SIG-M5 treated with dmso at 0.1 percent for 504 hours (cell line): ENCODE data around the gene CTNNA3.

ENCODE experiments used
- DNase-seq: peaks from one replicate; lab custom pipeline; 2025; ENCODE audit not compliant: unreplicated experiment; lab: John Stamatoyannopoulos, UW

CTNNA3 gene

DNA sequence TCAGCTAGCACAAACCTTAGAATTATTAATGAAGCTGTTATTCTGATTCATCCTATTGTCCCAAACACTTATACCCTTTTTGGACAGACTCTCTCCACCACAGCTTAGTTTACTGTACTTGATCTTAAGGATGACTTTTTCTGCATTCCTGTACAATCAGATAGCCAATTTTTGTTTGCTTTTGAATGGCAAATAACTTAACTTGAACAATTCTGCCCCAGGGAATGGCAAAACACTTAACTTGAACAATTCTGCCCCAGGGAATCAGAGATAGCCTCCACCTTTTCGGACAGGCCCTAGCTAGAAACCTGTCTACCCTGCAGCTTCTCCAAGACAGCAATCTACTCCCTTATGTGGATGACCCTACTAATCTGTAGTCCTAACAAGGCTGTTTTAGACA lies 1438.2 kb downstream of the CTNNA3 start:
- no peak for DNase-seq

DNA sequence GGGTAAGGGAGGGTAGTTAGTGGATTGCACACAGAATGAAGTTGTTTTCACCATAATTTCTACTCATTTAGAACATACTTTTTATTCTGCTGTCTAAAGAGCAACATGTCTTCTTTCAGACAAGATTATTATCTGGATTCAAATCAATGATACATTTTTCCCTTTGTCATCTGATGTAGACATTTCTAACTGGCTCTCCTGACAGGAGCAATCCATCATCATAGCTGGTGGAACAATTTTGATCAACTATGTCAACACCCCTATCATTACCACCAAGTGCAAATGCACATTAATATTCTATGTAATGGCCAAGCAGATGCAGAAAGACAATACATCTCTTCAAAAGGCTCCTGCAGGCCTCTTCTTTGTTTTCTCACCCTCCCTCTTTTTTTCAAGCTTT lies 1443.0 kb downstream of the CTNNA3 start:
- DNase-seq: no peak

DNA sequence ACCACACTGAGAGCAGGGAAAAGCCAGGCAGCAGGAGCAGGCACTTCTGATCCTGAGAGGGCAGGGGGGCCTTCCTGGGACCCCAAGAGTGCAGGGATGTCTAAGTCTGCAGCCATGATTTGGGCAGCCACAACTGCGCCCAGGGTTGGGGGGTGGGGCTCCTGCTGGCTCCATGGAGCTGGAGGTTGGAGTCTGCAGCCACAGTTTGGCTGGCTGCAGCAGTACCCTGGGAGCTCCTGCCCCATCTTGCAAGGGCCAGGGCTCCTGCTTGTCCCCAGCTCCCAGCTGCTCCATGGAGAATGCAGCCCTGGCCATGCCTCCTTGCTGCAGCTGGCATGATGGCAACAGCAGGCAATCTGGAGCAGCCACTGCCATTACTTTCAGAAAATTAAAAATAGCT lies 1449.8 kb downstream of the CTNNA3 start:
- DNase-seq: no peak

DNA sequence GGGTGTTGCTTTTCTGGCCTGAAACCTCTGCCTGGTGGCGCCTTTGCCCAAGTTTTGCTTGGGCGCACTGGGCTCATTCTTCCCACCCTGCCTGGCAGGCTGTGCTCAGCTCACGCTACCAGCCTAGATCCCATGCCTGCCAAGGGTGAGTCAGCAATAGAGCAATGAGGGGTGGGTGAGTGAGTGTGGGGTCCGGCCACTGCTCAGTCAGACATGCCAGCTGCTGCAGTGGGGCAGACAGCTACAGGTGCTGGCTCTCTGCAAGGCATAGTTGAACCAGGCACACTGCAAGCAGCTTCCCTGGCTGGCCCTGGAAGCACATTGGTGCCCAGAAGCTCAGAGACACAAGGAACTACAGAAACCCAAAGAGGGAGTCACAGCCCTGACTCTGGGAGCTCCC lies 1451.0 kb downstream of the CTNNA3 start:
- no peak for DNase-seq

DNA sequence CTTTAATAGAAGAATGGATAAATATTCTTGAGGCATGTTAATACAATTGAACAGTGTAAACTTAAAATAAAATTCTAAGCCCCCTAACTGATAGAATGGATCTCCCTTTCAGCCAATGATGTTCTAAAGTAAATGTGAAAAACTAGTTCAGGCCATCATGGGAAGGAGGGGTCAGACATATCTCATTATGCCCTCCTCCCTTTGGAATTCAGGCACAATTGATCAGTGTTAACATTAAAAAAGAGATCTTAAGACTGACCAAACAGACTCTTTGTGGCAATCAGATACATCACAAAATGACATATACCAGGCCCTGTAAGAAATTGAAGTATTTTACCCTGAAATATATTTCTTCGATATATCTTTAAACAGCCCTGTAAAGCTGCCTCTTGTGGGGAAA lies 1453.1 kb downstream of the CTNNA3 start:
- no peak for DNase-seq

DNA sequence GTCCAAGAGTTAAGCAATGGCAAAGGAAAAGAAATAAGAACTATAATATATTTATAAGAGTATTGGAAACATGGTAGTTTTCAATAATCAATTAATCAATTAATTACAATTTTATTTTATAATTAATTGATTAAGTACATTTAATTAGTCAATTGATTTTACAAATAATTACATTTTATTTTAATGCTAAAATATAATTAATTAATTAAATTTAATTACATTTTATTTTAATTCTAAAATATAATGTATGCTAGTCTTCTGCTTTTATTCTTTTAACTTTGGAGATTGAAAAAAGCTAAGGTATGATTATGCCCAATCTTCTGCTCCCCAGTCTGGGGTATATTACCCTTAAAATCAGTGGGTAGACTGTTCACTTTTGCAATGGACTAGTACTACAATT lies 1456.9 kb downstream of the CTNNA3 start:
- DNase-seq: no peak

DNA sequence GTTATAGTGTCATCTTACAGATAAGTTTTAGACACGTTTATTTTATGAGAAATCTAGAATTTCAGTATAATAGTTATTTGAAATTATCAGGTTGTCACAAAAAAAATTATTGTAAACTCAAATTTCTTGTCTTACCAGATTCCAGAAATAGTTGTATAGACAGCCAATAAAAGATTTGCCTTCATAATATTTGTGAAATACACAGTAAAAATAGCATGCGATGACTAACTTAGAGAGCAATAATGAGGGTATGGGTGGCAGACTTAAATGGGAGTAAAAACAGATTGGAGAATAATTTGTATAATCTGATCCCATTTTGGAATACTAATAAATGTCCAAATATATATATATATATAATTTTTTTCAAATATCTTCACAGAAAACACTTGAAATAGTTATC lies 1457.7 kb downstream of the CTNNA3 start:
- no peak for DNase-seq

DNA sequence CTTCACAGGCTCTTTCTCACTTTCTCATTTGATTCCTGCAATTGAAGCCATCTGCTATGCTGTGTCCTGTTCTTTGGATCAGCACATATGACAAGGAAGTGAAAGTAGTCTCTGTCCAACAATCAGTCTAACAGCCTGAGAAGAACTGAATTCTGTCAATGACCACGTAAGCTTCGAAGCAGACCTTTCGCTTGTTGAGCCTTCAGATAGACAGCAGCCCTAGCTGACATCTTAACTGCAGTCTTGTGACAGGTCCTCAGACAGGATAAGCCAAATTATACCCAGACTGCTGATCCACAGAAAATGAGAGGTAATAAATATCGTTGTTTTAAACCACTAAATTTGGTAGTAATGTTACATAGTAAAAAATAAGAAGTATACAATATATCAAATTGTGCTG lies 1461.1 kb downstream of the CTNNA3 start:
- no peak for DNase-seq

DNA sequence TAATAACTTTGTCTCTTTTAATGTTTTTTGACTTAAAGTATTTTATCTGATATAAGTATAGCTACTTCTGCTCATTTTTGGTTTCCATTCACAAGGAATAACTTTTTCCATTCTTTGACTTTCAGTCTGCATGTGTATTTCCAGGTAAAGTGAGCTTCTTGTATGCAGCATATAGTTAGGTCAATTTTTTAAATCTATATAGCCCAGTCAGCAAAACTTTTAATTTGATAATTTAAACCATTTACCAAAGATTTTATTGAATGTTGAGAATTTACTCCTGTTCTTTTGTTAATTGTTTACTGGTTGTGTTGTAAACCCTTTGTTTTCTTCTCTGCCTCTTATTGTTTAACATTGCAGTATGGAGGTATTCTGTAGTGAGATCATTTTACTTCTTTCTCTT lies 1467.1 kb downstream of the CTNNA3 start:
- DNase-seq: no peak

DNA sequence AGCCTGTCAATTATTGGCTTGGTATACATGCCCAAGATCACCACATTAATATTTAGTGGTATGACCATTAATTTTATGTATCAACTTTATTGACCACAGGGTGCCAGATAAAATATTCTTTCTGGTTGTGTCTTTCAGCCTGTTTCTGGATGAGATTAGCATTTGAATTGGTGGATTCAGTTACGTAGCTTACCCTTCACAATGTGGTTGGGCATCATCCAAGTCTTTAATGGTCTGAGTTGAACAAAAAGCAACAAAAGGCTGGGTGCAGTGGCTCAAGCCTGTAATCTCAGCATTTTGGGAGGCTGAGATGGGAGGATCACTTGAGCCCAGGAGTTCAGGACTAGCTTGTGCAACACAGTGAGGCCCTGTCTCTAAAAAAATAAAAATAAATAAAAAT lies 1472.3 kb downstream of the CTNNA3 start:
- no peak for DNase-seq

DNA sequence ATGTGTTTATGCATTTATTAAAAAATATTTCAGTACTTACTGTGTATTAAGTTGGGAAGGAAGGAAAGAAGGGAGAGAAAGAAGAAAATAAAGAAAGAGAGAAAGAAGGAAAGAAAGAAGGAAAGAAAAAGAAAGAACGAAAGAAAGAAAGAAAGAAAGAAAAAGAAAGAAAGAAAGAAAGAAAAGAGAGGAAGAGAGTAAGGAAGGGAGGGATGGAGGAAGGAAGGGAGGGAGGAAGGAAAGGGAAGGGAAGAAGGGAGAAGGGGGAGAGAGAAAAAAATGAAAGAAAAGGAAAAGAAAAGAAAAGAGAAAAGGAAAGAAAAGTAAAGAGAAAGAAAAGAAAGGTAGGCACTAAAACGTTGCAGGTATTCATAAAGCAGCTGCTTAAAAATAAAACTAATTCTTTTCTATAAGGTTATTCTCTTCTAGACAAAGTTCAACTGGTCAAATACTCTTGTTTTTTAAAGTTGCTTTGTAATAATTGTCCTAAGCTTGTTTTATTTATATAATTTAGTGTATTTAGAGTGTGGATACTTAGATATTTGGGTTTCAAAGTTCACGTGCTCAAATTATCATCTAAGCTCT lies 1473.4 kb downstream of the CTNNA3 start:
- DNase-seq: no peak

DNA sequence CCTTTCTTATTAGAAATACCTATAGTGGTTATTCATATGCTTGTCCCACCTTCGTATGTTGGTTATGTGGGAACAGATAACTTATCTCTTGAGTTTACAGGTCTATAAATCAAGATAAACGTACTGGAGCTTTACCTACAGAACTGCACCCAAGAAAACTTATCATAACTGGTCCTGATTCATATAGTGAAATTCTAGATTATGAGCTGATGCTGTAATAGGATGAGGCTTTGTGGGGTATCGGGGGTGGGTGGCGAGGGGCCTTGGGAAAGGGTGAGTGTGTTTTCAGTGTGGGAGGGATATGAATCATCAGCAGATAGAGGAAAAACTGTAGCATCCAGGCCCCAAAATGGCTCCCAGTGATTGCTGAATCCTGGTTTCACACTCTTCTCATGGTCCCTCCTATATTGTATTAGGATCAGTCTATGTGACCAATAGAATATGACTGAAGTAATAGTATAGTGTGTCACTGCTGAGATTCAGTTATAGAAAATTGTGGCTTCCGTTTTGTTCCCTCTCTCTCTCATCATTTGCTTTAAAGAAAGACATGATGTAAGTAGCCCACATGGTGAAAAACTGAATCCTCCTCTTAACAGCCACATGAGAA lies 1476.9 kb downstream of the CTNNA3 start:
- no peak for DNase-seq

DNA sequence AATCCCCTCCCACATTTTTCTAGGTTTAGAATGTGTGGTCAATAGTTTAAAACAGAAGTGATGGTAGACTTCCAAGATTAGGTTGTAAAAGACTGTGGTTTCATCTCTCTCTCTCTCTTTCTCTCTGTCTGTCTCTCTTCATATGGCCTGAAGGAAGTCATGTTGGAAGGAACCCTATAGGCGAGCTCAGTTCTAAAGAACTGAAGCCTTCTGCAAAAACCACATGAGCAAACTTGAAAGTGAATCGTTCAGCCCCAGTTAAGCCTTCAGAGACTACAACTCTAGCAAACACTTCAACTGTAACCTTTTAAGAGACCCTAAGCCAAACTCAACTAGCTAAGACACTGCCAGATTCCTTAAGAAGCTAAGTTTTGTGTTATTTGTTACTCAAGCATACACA lies 1477.7 kb downstream of the CTNNA3 start:
- no peak for DNase-seq

DNA sequence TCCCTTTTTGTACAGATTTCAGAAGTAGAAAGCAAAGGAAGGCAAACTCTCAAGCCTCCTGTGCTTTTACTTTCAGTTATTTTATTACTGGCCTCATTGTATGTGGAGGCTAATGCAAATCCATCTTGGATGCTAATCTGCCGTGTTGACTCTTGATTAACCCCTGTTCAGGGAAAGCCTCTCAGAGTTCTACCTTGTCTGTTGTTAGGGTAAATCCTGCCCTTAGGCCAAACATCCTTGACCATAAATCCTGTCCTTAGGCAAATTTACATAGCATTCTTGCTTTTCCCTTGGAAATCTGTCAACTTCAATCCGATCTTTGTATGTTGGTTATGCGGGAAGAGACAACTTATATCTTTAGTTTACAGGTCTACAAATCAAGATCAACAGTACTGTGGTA lies 1480.1 kb downstream of the CTNNA3 start:
- DNase-seq: no peak

DNA sequence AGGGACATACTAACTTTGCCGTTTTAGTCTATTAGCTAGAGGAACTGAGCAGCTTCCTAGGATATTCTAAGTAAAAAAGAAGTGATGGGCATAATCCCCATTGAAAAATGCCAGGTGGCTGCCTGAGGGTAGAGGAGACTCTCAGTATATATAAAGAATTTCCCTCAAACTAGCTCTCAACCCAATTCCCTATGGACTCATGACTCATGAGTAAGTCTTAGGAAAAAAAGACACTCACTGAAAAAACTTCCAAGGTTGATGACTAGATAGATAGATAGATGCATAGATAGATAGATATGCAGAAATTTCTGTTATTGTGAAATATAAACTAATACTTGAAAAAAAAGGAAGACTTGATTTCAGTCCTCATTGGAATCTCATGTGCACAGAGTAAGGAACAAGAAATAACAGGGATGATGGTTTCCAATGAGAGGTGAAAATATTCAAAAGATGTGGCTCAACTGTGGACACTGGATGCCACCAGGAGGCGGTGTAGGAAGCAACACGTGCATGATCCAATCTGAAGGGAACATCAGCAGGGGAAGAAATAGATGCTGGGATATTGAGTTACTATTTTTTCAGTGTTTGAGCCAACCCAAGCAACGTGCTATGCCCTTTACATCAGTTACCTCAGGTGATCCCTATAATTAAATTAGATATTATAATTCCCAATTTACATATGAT lies 1481.1 kb downstream of the CTNNA3 start:
- no peak for DNase-seq

DNA sequence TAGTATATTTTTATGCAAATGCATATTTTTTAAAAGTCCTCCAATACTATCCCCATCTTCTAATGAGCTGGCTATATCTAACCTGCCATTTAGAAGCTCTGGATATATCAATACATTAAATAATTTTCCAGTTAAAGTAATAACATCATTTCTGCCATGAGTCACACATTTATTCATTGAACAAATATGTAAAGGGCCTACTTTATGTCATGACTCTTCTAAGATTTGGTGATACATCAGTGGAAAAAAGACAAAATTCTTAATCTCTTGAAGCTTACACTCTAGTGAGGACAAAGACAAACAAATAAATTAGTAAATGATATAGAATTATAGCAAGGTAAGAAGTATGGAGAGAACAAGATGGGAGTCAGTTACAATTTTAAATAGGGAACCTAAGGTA lies 1487.0 kb downstream of the CTNNA3 start:
- DNase-seq: no peak

DNA sequence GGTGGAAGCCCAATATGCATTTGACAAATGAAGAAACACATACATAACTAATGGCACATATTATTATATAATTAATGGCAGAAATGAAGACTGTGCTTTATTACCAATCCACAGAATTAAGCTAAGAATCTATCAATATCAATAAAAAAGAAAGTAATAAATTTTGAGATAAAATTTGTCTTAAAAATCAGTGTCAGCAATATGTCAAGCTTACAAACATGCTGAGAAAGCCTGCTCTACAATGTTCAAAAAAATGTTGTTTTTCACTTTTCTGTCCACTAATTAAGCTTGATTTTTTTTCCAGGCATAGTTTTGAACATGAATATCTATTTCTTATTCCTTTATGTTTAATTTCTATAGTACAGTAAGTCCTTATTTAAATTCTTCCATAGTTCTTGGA lies 1491.2 kb downstream of the CTNNA3 start:
- DNase-seq: no peak

DNA sequence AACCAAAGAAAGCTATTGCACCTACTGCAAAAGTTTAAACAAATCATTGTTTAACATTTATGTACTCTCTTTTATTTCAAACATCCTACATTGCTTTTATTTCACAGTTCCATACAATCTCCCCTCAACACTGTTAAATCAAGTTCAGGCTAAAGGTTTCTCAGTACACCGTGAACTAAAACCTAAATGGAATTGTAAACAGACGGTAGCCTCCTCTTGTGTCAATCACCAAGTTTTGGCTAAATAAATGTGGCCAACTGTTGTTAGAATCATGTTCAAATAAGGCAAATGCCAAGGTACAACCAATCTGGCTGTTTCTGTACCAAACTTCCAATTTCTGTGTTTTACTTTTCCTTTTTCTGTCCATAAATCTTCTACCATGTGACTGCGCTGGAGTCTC lies 1493.9 kb downstream of the CTNNA3 start:
- DNase-seq: no peak

DNA sequence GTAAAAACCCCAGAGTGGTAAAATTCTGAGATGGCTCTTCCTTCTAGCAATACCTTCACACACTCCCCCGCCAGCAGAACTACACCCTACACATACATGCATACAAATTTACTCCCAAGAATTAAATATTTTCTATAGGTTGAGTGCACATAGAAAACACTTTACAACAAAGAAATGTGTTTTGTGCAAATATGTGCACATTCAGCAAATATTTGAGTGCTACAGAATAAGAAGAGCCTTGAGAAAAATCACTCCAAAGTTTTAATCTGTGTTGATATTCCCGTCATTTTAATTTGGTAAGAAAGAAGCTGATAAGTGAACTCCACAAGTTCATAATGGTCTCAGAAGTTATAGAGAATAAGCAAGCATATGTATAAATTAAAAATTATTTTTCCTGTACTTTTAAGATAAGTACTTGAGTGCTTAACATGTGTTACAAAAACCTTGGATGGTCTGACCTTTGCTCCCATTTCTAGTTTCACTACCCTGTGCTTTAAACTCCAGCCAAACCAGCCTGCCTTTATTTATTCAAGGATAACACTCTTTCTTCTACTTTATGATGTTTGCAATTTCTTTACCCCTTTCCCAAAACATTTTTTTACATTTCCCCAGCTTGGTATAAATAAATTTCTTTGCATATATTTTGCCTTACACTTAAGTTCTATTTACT lies 1503.7 kb downstream of the CTNNA3 start:
- DNase-seq: no peak

DNA sequence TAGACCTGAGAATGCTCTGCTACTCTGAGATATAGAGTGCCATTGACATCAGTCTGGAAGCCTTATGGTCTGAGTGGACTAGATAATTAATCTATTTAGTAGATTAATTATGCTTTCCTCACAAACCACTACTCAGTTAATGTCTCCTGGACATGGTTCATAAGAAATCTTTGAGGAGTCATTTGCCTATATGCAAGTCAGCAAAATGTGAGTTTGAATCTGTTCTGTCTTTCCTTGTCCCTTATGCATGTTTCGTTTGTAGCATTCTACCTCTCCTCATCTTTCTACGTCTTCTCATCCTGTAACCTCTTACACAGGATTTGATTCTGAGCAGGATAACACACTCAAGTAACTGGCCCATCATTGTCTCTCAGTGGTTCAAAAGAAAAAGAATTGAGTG lies 1505.6 kb downstream of the CTNNA3 start:
- no peak for DNase-seq

DNA sequence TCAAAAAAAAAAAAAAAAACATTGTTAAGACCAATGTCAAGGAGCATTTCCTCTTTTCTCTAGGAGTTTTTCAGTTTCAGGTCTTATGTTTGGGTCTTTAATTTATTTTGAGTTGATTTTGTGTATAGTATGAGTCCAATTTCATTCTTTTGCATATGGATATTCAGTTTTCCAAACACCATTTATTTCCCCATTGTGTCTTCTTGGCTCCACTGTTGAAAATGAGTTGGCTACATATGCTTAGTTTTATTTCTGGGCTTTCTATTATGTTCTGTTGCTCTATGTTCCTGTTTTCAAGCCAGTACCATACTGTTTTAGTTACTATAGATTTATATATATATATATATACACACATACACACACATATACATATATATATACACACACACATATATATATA lies 1506.7 kb downstream of the CTNNA3 start:
- DNase-seq: no peak

DNA sequence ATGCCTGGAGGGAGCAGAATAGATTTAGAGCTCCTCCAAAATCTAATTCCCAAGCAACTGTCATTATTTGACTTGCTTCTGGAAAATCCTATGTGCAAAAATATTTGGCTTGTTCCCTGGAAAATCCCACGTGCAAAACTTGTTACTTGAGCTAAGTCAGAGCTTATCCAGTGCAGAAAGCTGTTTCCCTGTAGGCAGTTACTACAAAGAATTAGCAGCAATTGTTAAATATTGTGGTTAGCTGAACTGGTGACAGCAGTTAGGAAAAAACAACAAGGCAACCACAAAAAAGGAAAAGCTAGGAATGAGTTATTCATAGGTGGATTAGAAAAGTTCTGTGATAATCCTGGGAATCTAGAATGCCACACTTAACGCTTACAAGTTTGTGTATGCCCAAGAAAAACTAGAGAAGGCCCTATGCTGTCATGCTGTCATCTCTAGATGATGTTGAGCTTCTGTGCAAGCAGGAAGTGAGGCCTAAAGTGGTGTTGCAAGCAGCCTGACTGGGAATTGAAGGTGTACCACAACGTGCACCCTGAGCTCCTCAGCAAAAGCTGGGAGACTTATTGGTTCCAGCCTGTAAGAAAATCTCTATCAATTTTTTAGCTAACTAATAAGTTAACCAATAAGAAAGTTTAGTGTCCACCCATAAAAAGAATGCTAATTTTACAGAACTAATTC lies 1508.8 kb downstream of the CTNNA3 start:
- DNase-seq: no peak
